Left colon (tissue), 2 donors: ENCODE data around the gene BLNK. TPM values are rescaled to one million over a fixed set of nuclear protein-coding genes. Genes with fewer than 3 reads are reported as not detected.

Experiments
- ATAC-seq: fragments of 200-7000 bp; cut with Tn5 transposase; one replicate; pipeline ENCODE4 v1.9.1; 2020; ENCODE audit warnings: mild to moderate bottlenecking, moderate library complexity
- DNase-seq, 2 donors: peaks; one replicate each; pipeline ENCODE4 v3.0.0-alpha.2; 2020
- intact Hi-C, 2 donors: fragments of 100-400 bp; cut with DNase I in 1 of 2; cut with micrococcal nuclease in 1 of 2; formaldehyde crosslinking; loops; one replicate each; pipeline versions ENCODE4 v1.11.2 to v1.14.0; 2022; cut with DNase I, micrococcal nuclease
- total RNA-seq, 2 donors: library from RNA; stranded (reverse); fragmentation: NEBNext Ultra II Directional; extraction: Animal tissue kit (Norgen Biotek cat#: 25700); gene quantifications; one replicate each; pipeline ENCODE4 v1.2.1, GENCODE V29; 2021
- donor health status: DM: no; HTN: no; CAD: no.
- donor health status: DM: yes; HTN: yes; CAD: no.

The BLNK gene
- total RNA-seq, 2 donors from 2014 or later = 22.1 to 24.9 TPM

DNA sequence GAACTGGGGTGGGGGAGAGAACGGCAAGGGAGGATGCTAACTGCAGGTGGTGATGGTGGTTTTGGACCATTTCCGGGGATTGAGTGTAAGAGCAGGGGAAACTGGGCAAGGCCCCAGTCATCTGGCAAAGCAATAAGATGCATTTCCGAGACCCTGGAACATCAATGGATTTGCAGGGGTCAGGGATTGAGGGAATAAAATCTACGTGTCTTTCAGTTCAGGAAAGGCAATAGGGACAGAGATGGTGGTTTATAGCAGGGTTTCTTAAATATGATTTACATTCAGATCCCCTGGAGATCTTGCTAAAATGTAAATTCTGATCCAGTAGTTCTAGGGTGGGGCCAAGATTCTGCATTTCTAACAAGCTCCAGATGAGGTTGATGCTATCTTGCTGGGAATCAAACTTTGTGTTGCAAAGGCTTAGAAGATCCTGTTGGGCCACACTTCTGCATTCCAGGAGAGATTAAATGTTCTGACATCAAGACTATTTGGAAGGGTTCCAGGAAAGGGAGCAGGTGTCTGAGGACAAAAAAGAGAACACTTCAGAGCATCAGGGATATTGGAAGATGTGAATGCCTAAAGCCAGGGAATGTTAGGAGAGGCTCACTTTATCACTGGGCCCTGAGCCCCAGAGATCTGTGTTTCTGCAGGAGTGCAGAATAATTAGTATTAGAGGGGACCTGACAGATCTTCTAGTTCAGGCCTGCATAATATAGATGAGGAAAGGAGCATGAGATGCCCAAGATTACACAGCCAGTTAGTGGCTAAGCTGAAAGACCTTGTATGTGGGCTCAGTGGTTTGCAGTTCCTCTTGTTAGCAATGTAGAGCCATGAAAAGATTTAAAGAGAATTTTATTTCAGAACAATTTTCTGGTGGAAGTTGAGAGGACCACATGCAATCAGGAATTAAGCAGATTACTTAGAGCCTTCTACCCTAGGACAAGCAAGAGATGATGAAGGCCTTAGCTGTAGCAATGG lies 32.4 kb downstream of the BLNK start:
- no peak for ATAC-seq
- DNase-seq = no peak
- intact Hi-C loops = loop anchor here in 1 of 2 donors (10.0 kb wide), 1 partner anchor 56 kb away; no protein-coding TSS in a partner anchor

DNA sequence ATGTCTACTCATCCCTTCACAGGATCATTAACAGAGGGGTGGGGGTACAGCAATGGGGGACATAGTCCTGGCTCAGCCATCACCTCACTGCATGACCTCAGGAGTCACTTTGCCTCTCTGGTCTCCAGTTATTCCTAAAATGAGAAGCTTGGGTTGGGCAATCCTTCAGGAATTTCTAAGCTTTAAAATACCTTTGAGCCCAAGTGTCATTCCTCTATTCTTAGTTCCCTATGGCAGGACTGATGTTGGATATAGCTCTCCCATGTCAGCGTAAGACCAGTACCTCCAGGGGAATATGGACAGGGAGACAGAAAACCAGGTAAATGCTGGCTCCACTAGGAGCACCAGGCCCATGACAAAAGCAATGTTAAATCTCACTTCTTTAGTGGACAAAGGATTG lies 34.5 kb downstream of the BLNK start:
- DNase-seq (no peak), ATAC-seq (no peak)
- intact Hi-C loops = loop anchor here in 1 of 2 donors (10.0 kb wide), 1 partner anchor 58 kb away; no protein-coding TSS in a partner anchor

DNA sequence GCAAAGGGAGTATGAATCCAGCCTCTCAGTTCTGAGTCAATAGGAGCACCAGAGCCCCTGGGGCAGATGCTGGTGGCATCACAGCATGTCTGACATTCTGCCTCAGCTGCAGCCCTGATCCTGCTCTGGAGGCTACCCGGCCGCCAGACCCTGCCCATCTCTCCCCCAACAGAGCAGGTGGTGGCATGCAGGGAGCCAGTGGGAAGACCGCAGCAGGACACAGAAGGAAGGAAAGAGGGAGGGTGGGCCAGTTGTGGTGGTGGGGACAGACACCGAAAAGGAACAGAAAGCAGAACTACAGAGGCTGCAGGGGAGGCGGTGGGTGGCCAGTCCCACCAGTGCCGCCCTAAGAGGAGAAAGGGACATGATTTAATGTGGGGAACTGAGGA lies 35.3 kb downstream of the BLNK start:
- intact Hi-C loops = loop anchor here in 1 of 2 donors (10.0 kb wide), 1 partner anchor 59 kb away; no protein-coding TSS in a partner anchor
- ATAC-seq (no peak), DNase-seq (no peak)

GRCh38 chr10:96235326-96236089 lies 35.9 kb downstream of the BLNK start:
- intact Hi-C loops = loop anchor here in 1 of 2 donors (10.0 kb wide), 1 partner anchor 59 kb away; no protein-coding TSS in a partner anchor
- DNase-seq (no peak), ATAC-seq (no peak)

DNA sequence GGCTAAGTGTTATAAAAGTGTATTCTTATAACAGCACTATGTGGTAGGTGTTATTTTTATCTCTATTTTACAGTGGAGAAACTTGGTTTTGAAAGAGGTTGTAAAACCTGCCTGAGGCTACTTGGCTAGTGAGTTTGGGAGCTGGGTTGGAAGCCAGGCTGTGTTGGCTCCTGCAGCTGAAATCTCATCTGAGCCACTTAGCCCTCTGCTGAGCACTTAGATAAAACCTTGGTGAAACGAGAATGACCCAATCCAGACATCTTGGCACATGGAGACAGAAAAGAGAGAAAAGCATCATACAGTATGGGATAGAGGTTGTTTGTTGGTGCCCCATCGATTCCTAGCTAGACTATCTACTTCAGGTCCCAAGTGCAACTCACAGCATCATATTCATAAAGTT lies 37.4 kb downstream of the BLNK start:
- ATAC-seq (no peak), DNase-seq (no peak)
- intact Hi-C loops = loop anchor here in 1 of 2 donors (10.0 kb wide), 1 partner anchor 61 kb away; no protein-coding TSS in a partner anchor

DNA sequence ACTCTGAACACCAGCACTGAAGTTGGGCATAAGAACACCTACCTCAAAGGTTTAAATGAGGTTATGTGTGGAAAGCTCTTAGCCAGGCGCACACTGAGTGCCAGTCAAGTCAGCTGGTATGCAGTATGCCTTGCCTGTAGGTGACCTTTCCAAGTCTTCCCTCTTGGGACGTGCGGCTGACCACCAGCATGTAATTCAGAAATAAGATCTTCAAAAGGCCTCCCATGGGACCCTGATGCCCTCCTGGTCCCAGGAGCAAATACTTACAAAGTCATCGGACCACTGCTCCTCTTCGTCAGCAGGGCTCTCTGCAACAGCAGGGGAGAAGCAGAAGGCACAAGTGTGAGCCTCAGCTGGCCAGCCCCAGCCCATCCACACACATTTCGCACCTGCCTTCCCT lies 40.8 kb downstream of the BLNK start:
- intact Hi-C loops = loop anchor here in 1 of 2 donors (10.0 kb wide), 1 partner anchor 64 kb away; no protein-coding TSS in a partner anchor
- DNase-seq (no peak), ATAC-seq (no peak)

DNA sequence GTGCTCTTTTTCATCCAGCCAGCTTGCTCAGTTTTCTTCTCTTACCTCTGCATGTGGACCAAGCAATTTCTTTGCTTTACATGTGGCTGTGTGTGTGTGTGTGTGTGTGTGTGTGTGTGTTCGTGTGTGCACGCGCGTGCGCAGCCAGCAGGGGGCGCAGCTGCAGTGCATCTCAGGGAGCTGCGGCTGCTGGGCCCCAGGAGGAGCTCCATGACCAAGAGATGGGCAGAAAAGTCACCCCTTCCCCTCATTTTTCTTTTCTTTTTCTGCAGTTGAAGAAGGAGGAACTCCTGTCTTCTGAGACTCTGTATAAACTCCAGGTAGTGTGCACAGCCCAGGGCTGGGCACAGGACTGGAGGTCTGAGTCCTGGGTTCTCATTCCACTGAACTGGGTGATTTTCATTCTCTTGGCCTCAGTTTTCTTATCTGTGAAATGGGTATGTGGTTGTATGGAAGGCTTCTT lies 41.8 kb downstream of the BLNK start:
- peak; percentile 81 for ATAC-seq
- DNase-seq = peak; percentile 74 to 89
- intact Hi-C loops = loop anchor here (5.0 to 10.0 kb wide), 2 partner anchors 63 to 65 kb away; no protein-coding TSS in a partner anchor

GRCh38 chr10:96228408-96228994 lies 42.9 kb downstream of the BLNK start:
- intact Hi-C loops = loop anchor here in 1 of 2 donors (5.0 kb wide), 1 partner anchor 64 kb away; no protein-coding TSS in a partner anchor
- peak; percentile 84 for ATAC-seq
- peak; percentile 30 to 36 for DNase-seq

DNA sequence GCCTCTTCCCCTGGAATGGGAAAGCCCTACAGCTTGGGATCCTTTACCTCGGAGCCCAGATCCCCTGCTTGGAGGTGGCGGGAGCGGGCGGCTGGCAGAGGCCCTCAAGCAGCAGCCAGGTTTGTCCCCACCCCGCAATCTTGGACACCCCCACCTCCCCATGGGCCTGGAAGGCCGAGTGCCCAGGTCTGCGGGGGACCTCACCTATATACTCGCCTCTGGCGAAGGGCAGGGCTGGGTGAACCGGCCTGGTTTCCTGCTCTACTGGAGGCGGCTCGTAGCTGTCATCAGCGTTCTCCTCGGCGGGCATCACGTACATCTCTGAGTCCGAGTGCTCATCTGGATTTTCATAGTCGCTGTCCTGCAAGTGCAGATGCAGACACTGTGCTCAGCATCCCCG lies 44.2 kb downstream of the BLNK start:
- DNase-seq (no peak), ATAC-seq (no peak)
- intact Hi-C loops = loop anchor here in 1 of 2 donors (5.0 kb wide), 1 partner anchor 65 kb away; no protein-coding TSS in a partner anchor

DNA sequence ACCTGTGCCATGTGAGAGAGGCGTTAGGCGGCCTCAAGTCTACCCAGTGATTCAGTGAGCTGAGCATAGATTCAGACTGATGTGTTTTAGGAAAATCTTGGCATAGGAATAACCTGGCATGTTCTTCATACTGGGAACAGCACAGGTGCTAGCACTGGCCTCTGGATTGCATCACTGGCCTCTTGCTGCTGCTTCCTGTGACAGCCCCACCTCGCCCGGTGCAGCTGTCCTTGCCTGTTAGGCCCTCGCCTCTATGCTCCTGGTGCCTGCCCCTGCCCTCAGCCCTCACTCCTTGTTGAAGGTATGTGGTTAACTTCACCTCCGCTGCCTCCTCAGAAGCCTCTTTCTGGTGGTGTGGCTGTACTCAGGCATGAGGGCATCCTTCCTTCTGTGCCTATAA lies 46.2 kb downstream of the BLNK start:
- intact Hi-C loops = loop anchor here in 1 of 2 donors (5.0 kb wide), 1 partner anchor 67 kb away; no protein-coding TSS in a partner anchor
- no peak for DNase-seq
- no peak for ATAC-seq

DNA sequence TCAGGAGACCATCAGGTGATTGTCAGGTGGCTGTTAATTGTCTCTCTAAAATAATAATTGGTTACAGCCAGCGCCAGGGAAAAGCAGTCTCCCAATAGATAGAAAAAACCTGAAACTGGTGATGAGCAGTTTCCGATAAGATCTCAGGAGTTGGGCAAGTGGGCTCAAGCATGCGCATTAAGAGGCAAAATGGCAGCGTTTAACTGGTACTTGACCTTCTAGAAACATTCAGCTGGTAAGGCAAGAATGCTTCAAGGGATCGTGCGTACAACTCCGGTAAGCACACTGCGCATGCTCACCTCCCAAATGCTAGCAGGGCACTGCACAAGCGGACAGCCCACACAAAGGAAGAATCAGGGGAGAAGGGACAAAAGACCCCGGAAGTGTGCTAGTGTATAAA lies 48.5 kb downstream of the BLNK start:
- intact Hi-C loops = no loop called here

DNA sequence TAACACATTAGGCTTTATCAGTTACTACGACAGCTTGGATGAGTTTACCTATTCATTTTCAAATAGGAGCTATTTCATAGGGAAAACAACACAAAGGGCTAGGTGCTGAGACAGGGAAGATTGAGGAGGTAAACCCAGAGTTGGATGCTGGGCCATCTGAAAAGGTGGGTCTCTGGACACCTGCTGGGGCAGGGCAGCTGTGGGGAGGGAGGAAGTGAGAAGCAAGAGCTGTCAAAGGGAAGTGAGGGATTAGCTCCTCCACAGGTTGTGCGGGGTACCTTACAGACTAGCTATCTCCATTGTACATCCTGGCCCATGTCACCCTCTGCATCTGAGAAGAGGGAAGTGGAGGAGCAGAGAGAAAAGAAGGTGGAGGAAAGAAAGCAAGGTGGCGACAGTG lies 48.9 kb downstream of the BLNK start:
- no peak for DNase-seq
- ATAC-seq = no peak
- intact Hi-C loops = no loop called here

More for the DNA sequence above, 48.5 kb downstream of the BLNK start:
- DNase-seq (no peak), ATAC-seq (no peak)

DNA sequence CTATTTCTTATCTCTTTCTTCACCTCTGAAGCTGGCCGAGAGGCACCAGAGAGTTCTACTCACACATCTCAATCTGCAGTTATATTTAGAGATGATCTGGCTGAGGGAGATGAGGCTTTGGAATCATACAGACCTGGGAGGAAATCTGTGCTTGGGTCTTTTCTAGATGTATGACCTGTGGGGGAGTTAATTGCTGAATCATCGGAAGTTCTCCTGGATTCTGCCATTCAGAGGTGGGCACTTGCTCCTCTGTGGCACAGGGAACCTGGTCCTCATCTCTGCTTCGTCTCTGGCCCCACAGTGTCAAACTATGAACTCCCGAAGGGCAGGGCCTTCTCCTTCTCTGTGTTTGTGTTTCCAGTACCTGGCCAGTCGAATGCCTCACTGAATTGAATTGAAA lies 52.5 kb downstream of the BLNK start:
- intact Hi-C loops = no loop called here
- DNase-seq (no peak), ATAC-seq (no peak)

DNA sequence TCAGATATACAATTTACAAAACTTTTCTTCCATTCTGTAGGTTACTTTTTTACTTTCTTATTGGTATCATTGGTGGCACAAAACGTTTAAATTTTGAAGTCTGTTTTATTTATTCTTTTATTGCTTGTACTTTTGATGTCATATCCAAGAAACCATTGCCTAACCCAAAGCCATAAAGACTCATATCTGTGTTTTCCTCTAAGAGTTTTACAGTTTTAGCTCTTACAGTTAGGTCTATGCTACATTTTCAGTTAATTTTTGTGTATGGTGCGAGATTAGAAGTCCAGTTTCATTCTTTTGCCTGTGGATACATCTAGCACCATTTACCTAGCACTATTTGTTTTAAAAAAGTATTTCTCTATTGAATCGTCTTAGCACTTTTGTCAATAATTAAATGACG lies 53.7 kb downstream of the BLNK start:
- DNase-seq (no peak), ATAC-seq (peak; percentile 62)
- intact Hi-C loops = no loop called here

GRCh38 chr10:96216775-96217174 lies 54.6 kb downstream of the BLNK start:
- no peak for DNase-seq
- intact Hi-C loops = no loop called here
- no peak for ATAC-seq

DNA sequence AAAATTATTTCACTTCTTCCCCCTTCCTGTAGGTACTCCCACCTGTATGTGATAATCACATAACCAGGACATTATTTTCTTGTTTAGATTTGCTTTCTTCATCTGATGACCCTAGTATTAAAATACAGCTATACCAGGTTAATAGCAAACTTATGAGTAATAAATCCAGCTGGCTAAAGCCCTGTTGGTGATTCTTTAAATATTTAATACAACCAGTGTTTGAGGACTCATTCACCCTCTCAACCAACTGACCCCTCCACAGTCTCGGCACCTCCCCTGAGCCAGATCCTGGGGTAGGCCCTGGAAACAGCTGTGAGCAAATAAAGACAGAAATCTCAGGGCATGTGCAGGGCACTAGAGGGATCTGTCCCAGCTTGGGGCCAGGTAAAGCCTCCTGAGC lies 58.5 kb downstream of the BLNK start:
- intact Hi-C loops = no loop called here
- DNase-seq = no peak
- ATAC-seq = no peak

DNA sequence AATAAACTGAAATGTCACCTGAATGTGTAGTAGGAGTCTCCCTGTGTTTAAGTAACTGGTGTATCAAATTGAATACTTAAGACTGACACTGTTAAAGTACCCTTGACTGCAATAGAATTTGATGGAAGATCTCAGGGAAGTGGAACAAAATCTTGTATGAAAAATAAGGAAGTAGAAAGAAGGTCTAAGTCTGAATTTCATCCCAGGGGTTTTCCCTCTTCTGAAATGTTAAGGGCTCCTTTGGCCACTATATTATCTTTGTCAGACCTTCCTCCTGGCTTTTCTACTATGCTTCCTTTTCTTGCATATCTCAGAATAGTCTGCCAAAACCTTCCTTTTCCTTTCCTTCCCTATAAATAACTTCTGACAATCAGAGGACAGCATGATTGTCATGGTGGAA lies 59.6 kb downstream of the BLNK start:
- no peak for ATAC-seq
- DNase-seq = no peak
- intact Hi-C loops = no loop called here

DNA sequence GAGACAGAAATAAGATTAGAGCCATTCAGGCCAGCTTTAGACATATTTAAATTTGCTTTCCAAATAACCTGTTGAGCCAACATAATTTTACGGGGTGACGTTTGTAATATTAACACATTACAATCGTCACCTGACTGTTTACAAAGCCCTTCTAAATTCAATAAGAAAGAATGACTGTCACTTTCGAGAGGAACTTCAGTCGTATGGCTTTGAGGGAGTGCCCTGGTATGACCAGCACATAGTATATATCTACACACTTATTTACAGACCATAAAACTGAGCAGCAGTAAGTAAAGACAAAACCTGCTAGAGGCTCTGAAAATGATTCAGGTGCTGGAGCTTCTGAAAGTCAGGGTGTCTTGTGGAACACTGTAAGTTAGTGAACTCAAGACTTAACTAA lies 62.4 kb downstream of the BLNK start:
- ATAC-seq = peak; percentile 97
- no peak for DNase-seq
- intact Hi-C loops = no loop called here

DNA sequence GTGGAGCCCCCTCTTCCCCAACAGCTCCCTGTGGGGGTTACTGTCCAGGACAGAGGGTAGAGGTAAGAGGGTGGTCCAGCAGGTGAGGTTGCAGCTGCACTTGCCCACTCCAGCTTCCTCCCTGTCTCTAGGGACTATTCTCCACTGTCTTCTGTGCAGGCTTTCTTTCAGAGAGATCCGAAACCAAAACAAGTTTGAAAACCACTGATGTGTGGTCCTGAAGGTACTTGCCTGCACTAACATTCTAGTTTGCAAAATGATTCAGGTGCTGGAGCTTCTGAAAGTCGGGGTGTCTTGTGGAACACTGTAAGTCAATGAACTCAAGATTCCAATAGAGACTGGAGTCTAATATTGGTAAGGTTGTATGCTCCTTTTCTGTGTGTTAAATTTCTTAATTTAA lies 63.1 kb downstream of the BLNK start:
- no peak for DNase-seq
- no peak for ATAC-seq
- intact Hi-C loops = no loop called here
